SK-N-SH (cell line): ENCODE results near the gene TGFBR3L. TPM values are rescaled to one million over a fixed set of nuclear protein-coding genes. Genes with fewer than 3 reads are reported as not detected.

Experiments used
- CTCF ChIA-PET: fragments of 300-600, 350-600 bp; formaldehyde crosslinking; extraction: SDS; loops from one replicate; lab custom pipeline; 2021; lab: Yijun Ruan, JAX
- POLR2A ChIA-PET: fragments of 350-600 bp; sonication (Branson Sonifier 250); formaldehyde crosslinking; extraction: SDS; loops from one replicate; lab custom pipeline; 2020; ENCODE audit warnings: antibody characterized with exemption, inconsistent platforms; lab: Yijun Ruan, JAX
- DNase-seq: peaks from one replicate; pipeline ENCODE4 v3.0.0; 2012
- H2AFZ ChIP-seq: fragments of 200-600 bp; sonication (generic); 2 replicates; pipeline ENCODE4 v1.8.1; 2016; ENCODE audit warnings: antibody characterized with exemption, mild to moderate bottlenecking, low read depth
- H3F3A ChIP-seq: fragments of 200-600 bp; sonication (generic); replicated peaks from 2 replicates; pipeline ENCODE3; 2016; ENCODE audit warnings: antibody characterized with exemption, mild to moderate bottlenecking; ENCODE audit not compliant: insufficient read depth
- H3K27ac ChIP-seq, 2 experiments: fragments of 200-500 bp in 1 of 2; fragments of 200-600 bp in 1 of 2; sonication (Bioruptor generic) in 1 of 2; sonication (generic), shearing (Covaris generic) in 1 of 2; 2 replicates each; pipeline versions ENCODE4 v1.5.1 to v1.6.1; 2014 to 2016; ENCODE audit warnings: low read depth in 2 of 2, inconsistent platforms in 1 of 2, low read length in 1 of 2, mild to moderate bottlenecking in 1 of 2, mixed read lengths in 1 of 2
- H3K27me3 ChIP-seq: fragments of 200-600 bp; sonication (generic), shearing (Covaris generic); 2 replicates; pipeline ENCODE4 v1.6.1; 2016; ENCODE audit warnings: mixed run types; ENCODE audit not compliant: insufficient read depth
- H3K36me3 ChIP-seq, 2 experiments: fragments of 200-500 bp in 1 of 2; fragments of 200-600 bp in 1 of 2; sonication (Bioruptor generic) in 1 of 2; sonication (generic) in 1 of 2; replicated peaks in 1 of 2; 2 replicates each; pipeline versions ENCODE3 to v1.5.1; 2014 to 2016; ENCODE audit warnings: low read length in 1 of 2, mild to moderate bottlenecking in 1 of 2; ENCODE audit not compliant: insufficient read depth in 2 of 2, control insufficient read depth in 1 of 2
- H3K4me1 ChIP-seq, 2 experiments: fragments of 200-500 bp in 1 of 2; fragments of 200-600 bp in 1 of 2; sonication (Bioruptor generic) in 1 of 2; sonication (generic), shearing (Covaris generic) in 1 of 2; 2 replicates each; pipeline versions ENCODE4 v1.5.1 to v1.6.1; 2014 to 2016; ENCODE audit warnings: low read depth in 1 of 2, low read length in 1 of 2, mixed run types in 1 of 2; ENCODE audit not compliant: insufficient read depth in 2 of 2, control insufficient read depth in 1 of 2
- H3K4me2 ChIP-seq: fragments of 200-600 bp; sonication (generic), shearing (Covaris generic); 2 replicates; pipeline ENCODE4 v1.6.1; 2017; ENCODE audit warnings: mixed run types
- H3K4me3 ChIP-seq, 2 experiments: fragments of 200-500 bp in 1 of 2; fragments of 200-600 bp in 1 of 2; sonication (Bioruptor generic) in 1 of 2; sonication (generic), shearing (Covaris generic) in 1 of 2; 2 replicates each; pipeline versions ENCODE4 v1.5.1 to v1.8.1; 2014 to 2016; ENCODE audit warnings: low read depth in 2 of 2, inconsistent platforms in 1 of 2, low read length in 1 of 2, mild to moderate bottlenecking in 1 of 2, mixed read lengths in 1 of 2, moderate library complexity in 1 of 2
- H3K79me2 ChIP-seq: fragments of 200-600 bp; sonication (generic); 2 replicates; pipeline ENCODE4 v1.8.1; 2017; ENCODE audit warnings: mild to moderate bottlenecking; ENCODE audit not compliant: insufficient read depth
- H3K9ac ChIP-seq: fragments of 200-600 bp; sonication (generic); 2 replicates; pipeline ENCODE4 v1.6.1; 2017; ENCODE audit warnings: mixed run types
- H3K9me2 ChIP-seq: fragments of 200-600 bp; sonication (generic); 2 replicates; pipeline ENCODE4 v1.6.1; 2017; ENCODE audit warnings: mixed run types
- H3K9me3 ChIP-seq: fragments of 200-600 bp; sonication (generic); 2 replicates; pipeline ENCODE4 v1.6.1; 2017; ENCODE audit warnings: mixed run types, mild to moderate bottlenecking, moderate library complexity
- H4K20me1 ChIP-seq: fragments of 200-600 bp; sonication (generic); 2 replicates; pipeline ENCODE4 v1.6.1; 2017; ENCODE audit warnings: mild to moderate bottlenecking, mixed run types; ENCODE audit not compliant: insufficient read depth
- CHD2 ChIP-seq: fragments of 150-350 bp; IDR thresholded peaks from 2 replicates; pipeline ENCODE4 v1.6.1; 2018; ENCODE audit warnings: low read length; ENCODE audit not compliant: partially characterized antibody
- EZH2phosphoT487 ChIP-seq: fragments of 200-600 bp; sonication (generic); IDR thresholded peaks from 2 replicates; pipeline ENCODE4 v1.6.1; 2017; ENCODE audit warnings: low read depth, mixed run types, mild to moderate bottlenecking, antibody characterized with exemption, moderate library complexity, borderline replicate concordance
- FOXM1 ChIP-seq: IDR thresholded peaks from 2 replicates; pipeline ENCODE4 v1.4.0; 2012; ENCODE audit warnings: low read depth, mild to moderate bottlenecking
- IRF3 ChIP-seq: fragments of 150-350 bp; IDR thresholded peaks from 2 replicates; pipeline ENCODE4 v1.6.1; 2016; ENCODE audit warnings: mild to moderate bottlenecking, low read depth, low read length
- JUND ChIP-seq: IDR thresholded peaks from 2 replicates; pipeline ENCODE4 v1.4.0; 2012
- MAX ChIP-seq: IDR thresholded peaks from 2 replicates; pipeline ENCODE4 v1.4.0; 2012; ENCODE audit warnings: low read depth
- NRF1 ChIP-seq: IDR thresholded peaks from 2 replicates; pipeline ENCODE4 v1.6.1; 2012; ENCODE audit warnings: low read depth, mild to moderate bottlenecking, low read length
- PBX3 ChIP-seq: IDR thresholded peaks from 2 replicates; pipeline ENCODE4; 2012
- POLR2AphosphoS5 ChIP-seq: IDR thresholded peaks from 2 replicates; pipeline ENCODE4 v1.6.1; 2012; ENCODE audit warnings: low read depth, low read length
- RXRA ChIP-seq: IDR thresholded peaks from 2 replicates; pipeline ENCODE4 v1.4.0; 2012; ENCODE audit warnings: low read depth, mild to moderate bottlenecking, borderline replicate concordance
- SIN3A ChIP-seq: IDR thresholded peaks from 2 replicates; pipeline ENCODE4 v1.6.1; 2012; ENCODE audit warnings: low read depth, mild to moderate bottlenecking, low read length, moderate library complexity, borderline replicate concordance
- TAF1 ChIP-seq: IDR thresholded peaks from 2 replicates; pipeline ENCODE4 v1.6.1; 2012; ENCODE audit warnings: low read depth, mild to moderate bottlenecking, low read length, moderate library complexity, borderline replicate concordance
- TCF12 ChIP-seq: IDR thresholded peaks from 2 replicates; pipeline ENCODE4 v1.4.0; 2012
- TEAD4 ChIP-seq: IDR thresholded peaks from 2 replicates; pipeline ENCODE4 v1.4.0; 2012; ENCODE audit warnings: mild to moderate bottlenecking, borderline replicate concordance; ENCODE audit not compliant: insufficient read depth
- WGBS: methylation state at CpG from one replicate; pipeline ENCODE4 v1.1.6; 2017; ENCODE audit warnings: low lambda C conversion rate; 5-methylcytosine and 5-hydroxymethylcytosine counted together
- polyA plus RNA-seq, 3 experiments: library from polyadenylated mRNA; depleted of rRNA; stranded (reverse); fragments of >200 nt; gene quantifications; 2 replicates each; pipeline ENCODE4 v1.2.3, GENCODE V29; 2012
- TF ChIP-seq, protein P1 (sequence below): fragments of 150-350 bp; IDR thresholded peaks from 2 replicates; pipeline ENCODE4 v1.6.1; 2017; ENCODE audit warnings: antibody characterized with exemption, low read length, low read depth, borderline replicate concordance
- TF ChIP-seq, protein P2 (sequence below): IDR thresholded peaks from 2 replicates; pipeline ENCODE4 v1.6.1; 2012; ENCODE audit warnings: mild to moderate bottlenecking, low read depth, low read length, moderate library complexity

Gene TGFBR3L
- polyA plus RNA-seq, 1 of the 3 experiments (the other 2 are of a cell fraction), result 0.87 TPM

DNA sequence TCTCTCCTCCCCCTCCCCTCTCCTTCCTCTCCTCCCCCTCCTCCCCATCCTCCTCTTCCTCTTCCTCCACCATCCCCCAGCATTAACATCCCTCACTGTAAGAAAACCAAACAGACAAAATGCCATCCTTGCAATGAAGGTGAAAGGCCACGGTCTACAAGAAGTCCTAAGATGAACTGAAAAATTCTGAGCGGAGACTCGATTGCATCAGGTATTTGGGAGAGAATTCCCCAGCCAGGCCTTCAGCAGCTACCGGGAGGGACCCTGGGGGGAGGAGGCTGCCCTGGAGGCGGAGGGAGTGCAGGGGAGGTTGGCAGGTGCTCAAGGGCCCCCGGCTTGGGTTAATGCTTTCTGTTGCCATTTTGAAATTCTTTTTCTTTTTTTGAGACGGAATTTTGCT lies 38.9 kb downstream of the TGFBR3L start (continued):
- TF ChIP-seq SIN3A, result no peak
- TF ChIP-seq FOXM1, result no peak
- TF ChIP-seq RXRA, result no peak
- no peak for TF ChIP-seq TEAD4
- TF ChIP-seq, protein P1, sequence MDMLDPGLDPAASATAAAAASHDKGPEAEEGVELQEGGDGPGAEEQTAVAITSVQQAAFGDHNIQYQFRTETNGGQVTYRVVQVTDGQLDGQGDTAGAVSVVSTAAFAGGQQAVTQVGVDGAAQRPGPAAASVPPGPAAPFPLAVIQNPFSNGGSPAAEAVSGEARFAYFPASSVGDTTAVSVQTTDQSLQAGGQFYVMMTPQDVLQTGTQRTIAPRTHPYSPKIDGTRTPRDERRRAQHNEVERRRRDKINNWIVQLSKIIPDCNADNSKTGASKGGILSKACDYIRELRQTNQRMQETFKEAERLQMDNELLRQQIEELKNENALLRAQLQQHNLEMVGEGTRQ, result no peak
- TF ChIP-seq TCF12, result no peak

GRCh38 chr19:7955696-7956095 lies 41.1 kb downstream of the TGFBR3L start:
- no peak overlapping the region for H3K9ac ChIP-seq
- H3K9me3 ChIP-seq, result no peaks in the 10 kb centered on the region
- no peak overlapping the region for H3K27ac ChIP-seq
- no peaks in the 10 kb centered on the region; a peak in 1 of 4 replicates for H3K4me1 ChIP-seq
- no peak overlapping the region for H2AFZ ChIP-seq
- no peaks in the 10 kb centered on the region for H3K79me2 ChIP-seq
- POLR2A ChIA-PET, result no interaction called here
- no peaks in the 10 kb centered on the region for H4K20me1 ChIP-seq
- H3K27me3 ChIP-seq, result no peaks in the 10 kb centered on the region
- H3K4me3 ChIP-seq, result no peak overlapping the region
- H3K4me2 ChIP-seq, result no peak overlapping the region
- H3F3A ChIP-seq, result no peaks in the 10 kb centered on the region
- TF ChIP-seq, protein P1, result no peak
- no peak for TF ChIP-seq RXRA
- TF ChIP-seq MAX, result no peak
- TF ChIP-seq SIN3A, result no peak
- TF ChIP-seq, all 33 proteins: peak for 0
- CTCF ChIA-PET, result interaction anchor here (1.0 kb wide), 1 partner anchor 15 kb away, joined by 4 read pairs; no protein-coding TSS in a partner anchor
- 94% methylated on average over 11 of the region's 11 CpGs for WGBS
- H3K36me3 ChIP-seq, result peaks cover 7 to 18% of the 10 kb centered on the region in 2 experiments
- no peak for DNase-seq
- H3K9me2 ChIP-seq, result no peaks in the 10 kb centered on the region

DNA sequence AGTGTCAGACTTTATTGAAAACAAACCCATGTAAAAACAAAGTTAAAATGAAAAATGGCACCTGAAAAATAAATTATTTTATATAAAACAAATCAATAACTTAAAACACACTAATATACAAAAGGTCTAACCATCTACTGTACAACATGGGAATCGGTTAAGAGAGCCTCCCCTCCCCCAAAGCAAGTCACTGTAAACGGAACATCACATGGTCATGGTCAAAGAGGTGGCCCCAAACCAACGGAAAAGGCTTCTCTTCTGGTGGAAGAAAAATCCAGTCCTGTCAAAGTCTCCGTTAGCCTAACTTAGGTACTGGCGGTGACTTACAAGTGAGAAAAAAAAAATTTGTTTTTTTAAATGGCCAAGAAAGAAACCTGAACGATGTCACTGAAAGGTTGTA lies 44.6 kb downstream of the TGFBR3L start:
- peaks cover 18 to 53% of the 10 kb centered on the region in 2 experiments for H3K36me3 ChIP-seq
- no peaks in the 10 kb centered on the region for H4K20me1 ChIP-seq
- H3K9me2 ChIP-seq, result no peaks in the 10 kb centered on the region
- H2AFZ ChIP-seq, result no peak overlapping the region
- H3K4me2 ChIP-seq, result no peak overlapping the region
- H3K79me2 ChIP-seq, result no peaks in the 10 kb centered on the region
- no peaks in the 10 kb centered on the region for H3K4me1 ChIP-seq
- no peaks in the 10 kb centered on the region for H3K9me3 ChIP-seq
- no peaks in the 10 kb centered on the region for H3K27me3 ChIP-seq
- no peak overlapping the region for H3K27ac ChIP-seq
- ChIA-PET POLR2A (no interaction called here), CTCF (interaction anchor here (0.5 to 1.7 kb wide), 3 partner anchors 42 to 295 kb away, joined by 3 to 5 read pairs (median 3); no protein-coding TSS in a partner anchor)
- WGBS, result 91% methylated on average over 6 of the region's 6 CpGs
- no peak overlapping the region for H3K4me3 ChIP-seq
- no peak for DNase-seq
- no peak overlapping the region for H3K9ac ChIP-seq
- peaks cover 5% of the 10 kb centered on the region for H3F3A ChIP-seq
- TF ChIP-seq TAF1, result no peak
- TF ChIP-seq EZH2phosphoT487, result no peak
- TF ChIP-seq MAX, result no peak
- TF ChIP-seq NRF1, result no peak
- TF ChIP-seq, protein P2, sequence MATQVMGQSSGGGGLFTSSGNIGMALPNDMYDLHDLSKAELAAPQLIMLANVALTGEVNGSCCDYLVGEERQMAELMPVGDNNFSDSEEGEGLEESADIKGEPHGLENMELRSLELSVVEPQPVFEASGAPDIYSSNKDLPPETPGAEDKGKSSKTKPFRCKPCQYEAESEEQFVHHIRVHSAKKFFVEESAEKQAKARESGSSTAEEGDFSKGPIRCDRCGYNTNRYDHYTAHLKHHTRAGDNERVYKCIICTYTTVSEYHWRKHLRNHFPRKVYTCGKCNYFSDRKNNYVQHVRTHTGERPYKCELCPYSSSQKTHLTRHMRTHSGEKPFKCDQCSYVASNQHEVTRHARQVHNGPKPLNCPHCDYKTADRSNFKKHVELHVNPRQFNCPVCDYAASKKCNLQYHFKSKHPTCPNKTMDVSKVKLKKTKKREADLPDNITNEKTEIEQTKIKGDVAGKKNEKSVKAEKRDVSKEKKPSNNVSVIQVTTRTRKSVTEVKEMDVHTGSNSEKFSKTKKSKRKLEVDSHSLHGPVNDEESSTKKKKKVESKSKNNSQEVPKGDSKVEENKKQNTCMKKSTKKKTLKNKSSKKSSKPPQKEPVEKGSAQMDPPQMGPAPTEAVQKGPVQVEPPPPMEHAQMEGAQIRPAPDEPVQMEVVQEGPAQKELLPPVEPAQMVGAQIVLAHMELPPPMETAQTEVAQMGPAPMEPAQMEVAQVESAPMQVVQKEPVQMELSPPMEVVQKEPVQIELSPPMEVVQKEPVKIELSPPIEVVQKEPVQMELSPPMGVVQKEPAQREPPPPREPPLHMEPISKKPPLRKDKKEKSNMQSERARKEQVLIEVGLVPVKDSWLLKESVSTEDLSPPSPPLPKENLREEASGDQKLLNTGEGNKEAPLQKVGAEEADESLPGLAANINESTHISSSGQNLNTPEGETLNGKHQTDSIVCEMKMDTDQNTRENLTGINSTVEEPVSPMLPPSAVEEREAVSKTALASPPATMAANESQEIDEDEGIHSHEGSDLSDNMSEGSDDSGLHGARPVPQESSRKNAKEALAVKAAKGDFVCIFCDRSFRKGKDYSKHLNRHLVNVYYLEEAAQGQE, result no peak
- no peak for TF ChIP-seq POLR2AphosphoS5
- no peak for TF ChIP-seq JUND
- no peak for TF ChIP-seq TCF12
- TF ChIP-seq IRF3, result no peak
- TF ChIP-seq PBX3, result no peak
- no peak for TF ChIP-seq CHD2
